ENCODE measurements around the gene FAM219A.

DNA sequence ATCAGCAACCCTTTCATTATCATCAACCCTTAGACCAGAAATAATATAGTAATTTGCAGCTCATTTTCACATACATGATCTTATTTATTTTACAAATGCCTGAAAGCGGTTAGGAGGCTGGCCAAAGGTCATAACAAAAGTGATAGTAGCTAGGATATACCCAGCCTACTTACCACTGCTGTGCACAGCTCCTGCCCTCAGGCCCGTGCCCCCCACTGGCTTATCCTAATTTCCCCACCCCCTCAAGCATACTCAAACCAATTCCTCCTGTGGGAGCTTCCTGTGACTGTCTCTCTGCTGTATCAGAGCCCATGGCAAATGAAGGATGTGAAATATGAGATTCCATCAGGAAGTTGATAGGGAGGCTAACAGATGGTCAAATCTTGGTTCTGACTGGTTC, 14.8 kb downstream of the FAM219A start:
- TF ChIP-seq CTCF (conservative IDR thresholded peaks at IDR 0.05 in 1 of 2, IDR thresholded peaks at IDR 0.05 in 1 of 2; ENCODE audit: low read depth in 1 of 2, low read length in 2 of 2) (no peak), EZH2 (IDR thresholded peaks at IDR 0.05; ENCODE audit: low read length, missing control alignments) (no peak)

Measured in fibroblast of lung (primary cell).